Measurements from ENCODE around the gene EPHA3.

DNA sequence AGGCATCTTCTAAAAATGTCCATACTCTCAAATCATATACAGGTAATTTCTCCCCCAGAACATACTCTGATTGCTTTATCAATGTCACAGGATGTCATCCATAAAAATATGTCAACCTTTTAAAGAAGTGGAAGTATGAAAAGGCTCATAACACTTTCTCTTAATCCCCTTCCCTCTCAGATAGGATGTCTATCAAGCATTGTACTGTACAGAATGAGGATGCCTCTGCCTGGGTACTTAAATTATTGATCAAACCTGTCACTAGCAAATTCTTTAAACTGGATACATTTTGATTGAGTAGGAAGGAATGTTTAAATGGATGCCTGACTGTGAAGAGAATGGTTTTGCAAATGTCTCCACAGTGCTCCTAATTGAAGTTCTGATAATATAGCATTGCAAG is 168.7 kb downstream of the EPHA3 start:
- TF ChIP-seq, protein P1, sequence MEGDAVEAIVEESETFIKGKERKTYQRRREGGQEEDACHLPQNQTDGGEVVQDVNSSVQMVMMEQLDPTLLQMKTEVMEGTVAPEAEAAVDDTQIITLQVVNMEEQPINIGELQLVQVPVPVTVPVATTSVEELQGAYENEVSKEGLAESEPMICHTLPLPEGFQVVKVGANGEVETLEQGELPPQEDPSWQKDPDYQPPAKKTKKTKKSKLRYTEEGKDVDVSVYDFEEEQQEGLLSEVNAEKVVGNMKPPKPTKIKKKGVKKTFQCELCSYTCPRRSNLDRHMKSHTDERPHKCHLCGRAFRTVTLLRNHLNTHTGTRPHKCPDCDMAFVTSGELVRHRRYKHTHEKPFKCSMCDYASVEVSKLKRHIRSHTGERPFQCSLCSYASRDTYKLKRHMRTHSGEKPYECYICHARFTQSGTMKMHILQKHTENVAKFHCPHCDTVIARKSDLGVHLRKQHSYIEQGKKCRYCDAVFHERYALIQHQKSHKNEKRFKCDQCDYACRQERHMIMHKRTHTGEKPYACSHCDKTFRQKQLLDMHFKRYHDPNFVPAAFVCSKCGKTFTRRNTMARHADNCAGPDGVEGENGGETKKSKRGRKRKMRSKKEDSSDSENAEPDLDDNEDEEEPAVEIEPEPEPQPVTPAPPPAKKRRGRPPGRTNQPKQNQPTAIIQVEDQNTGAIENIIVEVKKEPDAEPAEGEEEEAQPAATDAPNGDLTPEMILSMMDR (IDR thresholded peaks at IDR 0.05 in 4 of 5, conservative IDR thresholded peaks at IDR 0.05 in 1 of 5), result no peak
- no peak for TF ChIP-seq POLR2A (IDR thresholded peaks at IDR 0.05)

Data from gastrocnemius medialis (tissue), 4 donors.